K562 (cell line): ENCODE data around the gene IFRD1. TPM values are rescaled to one million over a fixed set of nuclear protein-coding genes. Genes with fewer than 3 reads are reported as not detected.

ENCODE experiments used
- E2F3 ChIP-seq: fragments of 250-450 bp; sonication (Bioruptor Pico); IDR thresholded peaks from 2 replicates; pipeline ENCODE4 v1.4.0; 2020; ENCODE audit warnings: mild to moderate bottlenecking
- EP300 ChIP-seq: IDR thresholded peaks from 2 replicates; pipeline ENCODE4 v1.6.1; 2012; ENCODE audit warnings: low read length, improper control_type of control experiment
- NFE2L1 ChIP-seq: fragments of 450-650 bp; IDR thresholded peaks from 2 replicates; pipeline ENCODE4 v1.6.1; 2016; ENCODE audit warnings: missing genetic modification characterization, low read depth, mild to moderate bottlenecking, missing compliant biosample characterization, moderate library complexity, borderline replicate concordance
- NFRKB ChIP-seq: fragments of 450-650 bp; IDR thresholded peaks from 2 replicates; pipeline ENCODE4 v1.6.1; 2016; ENCODE audit warnings: low read depth
- RAD21 ChIP-seq, 2 experiments: fragments of 250-450 bp in 1 of 2; fragments of 450-650 bp in 1 of 2; sonication (Bioruptor Pico) in 1 of 2; formaldehyde crosslinking in 1 of 2; IDR thresholded peaks in 1 of 2; conservative IDR thresholded peaks in 1 of 2; 2 replicates each; pipeline versions ENCODE4 v1.4.0 to v1.8.0; 2020 to 2022; ENCODE audit warnings: mild to moderate bottlenecking in 2 of 2, moderate library complexity in 1 of 2
- RBM25 ChIP-seq: fragments of 200-400 bp; formaldehyde crosslinking; IDR thresholded peaks from 2 replicates; pipeline ENCODE4 v1.6.1; 2018; ENCODE audit warnings: low read length, low read depth, moderate library complexity; ENCODE audit not compliant: severe bottlenecking
- RCOR1 ChIP-seq, 2 experiments: IDR thresholded peaks; 2 replicates each; pipeline ENCODE4 v1.6.1; 2012; ENCODE audit warnings: low read depth in 2 of 2, low read length in 2 of 2, borderline replicate concordance in 1 of 2, improper control_type of control experiment in 1 of 2
- REST ChIP-seq, 2 experiments: fragments of 450-650 bp; formaldehyde crosslinking in 1 of 2; IDR thresholded peaks; 2 replicates each; pipeline versions ENCODE4 v1.4.0 to v1.6.1; 2014 to 2020; ENCODE audit warnings: mild to moderate bottlenecking in 2 of 2, borderline replicate concordance in 1 of 2, low read depth in 1 of 2
- SNRNP70 ChIP-seq: fragments of 200-400 bp; formaldehyde crosslinking; optimal IDR thresholded peaks from 2 replicates; pipeline ENCODE3; 2017; ENCODE audit warnings: low read depth, low read length
- TEAD1 ChIP-seq, 2 experiments: fragments of 450-650 bp in 1 of 2; sonication (generic) in 1 of 2; formaldehyde crosslinking; IDR thresholded peaks; 2 replicates each; pipeline versions ENCODE4 v1.4.0 to v1.8.0; 2020 to 2022; ENCODE audit warnings: mild to moderate bottlenecking in 2 of 2, missing genetic modification reagents in 1 of 2
- ZNF3 ChIP-seq: fragments of 250-450 bp; sonication (Bioruptor Pico); IDR thresholded peaks from 2 replicates; pipeline ENCODE4 v1.5.0; 2021; ENCODE audit warnings: mild to moderate bottlenecking, moderate library complexity
- ZNF592 ChIP-seq: fragments of 450-650 bp; IDR thresholded peaks from 2 replicates; pipeline ENCODE4 v1.6.1; 2017; ENCODE audit warnings: antibody characterized with exemption, mild to moderate bottlenecking
- polyA plus RNA-seq, 8 experiments: library from polyadenylated mRNA; depleted of rRNA in 4 of 8; stranded (reverse) in 5 of 8; unstranded in 3 of 8; fragments of >200 nt; fragmentation: Nextera tagmentation in 2 of 8; fragmentation: Illumina TruSeq in 1 of 8; extraction: Ambion mirVana in 2 of 8; extraction: Trizol in 1 of 8; gene quantifications; 2 replicates each; pipeline versions ENCODE4 v1.2.1 to v1.2.3, GENCODE V29; 2011 to 2014; ENCODE audit warnings: inconsistent platforms in 1 of 8, missing spikeins in 1 of 8
- total RNA-seq, 7 experiments: library from RNA; depleted of rRNA in 6 of 7; stranded (reverse); fragments of >200 nt in 6 of 7; fragmentation: Illumina TruSeq in 2 of 7; extraction: Trizol in 2 of 7; gene quantifications; 2 replicates each; pipeline versions ENCODE4 v1.2.1 to v1.2.3, GENCODE V29; 2011 to 2021; ENCODE audit warnings: low replicate concordance in 1 of 7

Gene IFRD1
- total and polyA plus RNA-seq, 9 of the 15 experiments (the other 6 are each of a cell fraction or from before 2014, with no cell fraction given), result 27.6 to 81.8 (median 68.1) TPM

- TF ChIP-seq E2F3 (CRISPR knock-in tag) (no peak), RAD21 (CRISPR knock-in tag; conservative IDR thresholded peaks at IDR 0.05 in 1 of 2, IDR thresholded peaks at IDR 0.05 in 1 of 2) (peak in 1 of 2 experiments; percentile 17; a peak in 1 of 4 replicates), ZNF592 (no peak), TEAD1 (CRISPR knock-in tag; IDR thresholded peaks at IDR 0.05) (no peak), EP300 (no peak), REST (IDR thresholded peaks at IDR 0.05; ENCODE audit: borderline replicate concordance) (peak; percentile 46; the same call in 1 of the 2 replicates), REST (CRISPR knock-in tag; IDR thresholded peaks at IDR 0.05; ENCODE audit: low read depth) (no peak), NFE2L1 (tag) (no peak), ZNF3 (CRISPR knock-in tag) (no peak), RBM25 (no peak), SNRNP70 (no peak), RCOR1 (IDR thresholded peaks at IDR 0.05; ENCODE audit: borderline replicate concordance in 1 of 2, low read depth in 2 of 2, low read length in 2 of 2) (0 out of 4 replicates have a peak, but pooled peaks of 1 of the 2 experiments have one; percentile 11), NFRKB (no peak)
Measured at GRCh38 chr7:112487457-112488263, 37.4 kb downstream of the IFRD1 start (continued).
